H1 (cell line): ENCODE results near the gene TRAK1.
A peak's percentile ranks its signal among the peaks of the same experiment; 100 is the strongest.

Experiments
- CBX5 ChIP-seq: fragments of 300-800, 300-1000 bp; sonication (generic); IDR thresholded peaks from 2 replicates; pipeline ENCODE4 v1.7.1; 2016; ENCODE audit warnings: antibody characterized with exemption, low read length, low read depth
- MAFK ChIP-seq: IDR thresholded peaks from 2 replicates; pipeline ENCODE4 v1.6.1; 2012; ENCODE audit warnings: low read depth, mild to moderate bottlenecking, improper control_type of control experiment, low read length
- POLR2A ChIP-seq, 2 experiments: IDR thresholded peaks; 1 replicate in 1 of 2; 2 replicates in 1 of 2; pipeline ENCODE4 v1.6.1; 2011; ENCODE audit warnings: low read depth in 2 of 2, low read length in 2 of 2, mild to moderate bottlenecking in 2 of 2; ENCODE audit errors: control extremely low read depth in 1 of 2
- RNF2 ChIP-seq: fragments of 200-900, 300-1000 bp; sonication (generic); IDR thresholded peaks from 2 replicates; pipeline ENCODE4 v1.7.1; 2016; ENCODE audit warnings: borderline replicate concordance, low read depth, mild to moderate bottlenecking, antibody characterized with exemption, low read length; ENCODE audit not compliant: poor library complexity, severe bottlenecking; ENCODE audit errors: missing control alignments
- SIN3A ChIP-seq, 2 experiments: IDR thresholded peaks in 1 of 2; conservative IDR thresholded peaks in 1 of 2; 2 replicates each; pipeline ENCODE4 v1.6.1; 2011 to 2012; ENCODE audit warnings: low read length in 2 of 2, improper control_type of control experiment in 1 of 2, low read depth in 1 of 2, mild to moderate bottlenecking in 1 of 2
- TAF7 ChIP-seq: optimal IDR thresholded peaks from 2 replicates; pipeline ENCODE3; 2011; ENCODE audit warnings: low read depth, mild to moderate bottlenecking, inconsistent platforms, low read length, moderate library complexity, borderline replicate concordance
- TEAD4 ChIP-seq: IDR thresholded peaks from 2 replicates; pipeline ENCODE4 v1.6.1; 2012; ENCODE audit warnings: low read depth, low read length, inconsistent platforms, mixed read lengths
- TF ChIP-seq, protein P1 (sequence below), 3 experiments: IDR thresholded peaks; 1 replicate in 2 of 3; 2 replicates in 1 of 3; pipeline versions ENCODE4 v1.5.1 to v1.6.1; 2011; ENCODE audit warnings: low read length in 3 of 3, mild to moderate bottlenecking in 3 of 3, inconsistent platforms in 2 of 3, low read depth in 1 of 3, moderate library complexity in 1 of 3; ENCODE audit not compliant: insufficient read depth in 1 of 3; ENCODE audit errors: control extremely low read depth in 1 of 3
- TF ChIP-seq, protein P2 (sequence below): IDR thresholded peaks from 2 replicates; pipeline ENCODE4 v1.6.1; 2011; ENCODE audit warnings: low read length, improper control_type of control experiment

- TF ChIP-seq, protein P1, sequence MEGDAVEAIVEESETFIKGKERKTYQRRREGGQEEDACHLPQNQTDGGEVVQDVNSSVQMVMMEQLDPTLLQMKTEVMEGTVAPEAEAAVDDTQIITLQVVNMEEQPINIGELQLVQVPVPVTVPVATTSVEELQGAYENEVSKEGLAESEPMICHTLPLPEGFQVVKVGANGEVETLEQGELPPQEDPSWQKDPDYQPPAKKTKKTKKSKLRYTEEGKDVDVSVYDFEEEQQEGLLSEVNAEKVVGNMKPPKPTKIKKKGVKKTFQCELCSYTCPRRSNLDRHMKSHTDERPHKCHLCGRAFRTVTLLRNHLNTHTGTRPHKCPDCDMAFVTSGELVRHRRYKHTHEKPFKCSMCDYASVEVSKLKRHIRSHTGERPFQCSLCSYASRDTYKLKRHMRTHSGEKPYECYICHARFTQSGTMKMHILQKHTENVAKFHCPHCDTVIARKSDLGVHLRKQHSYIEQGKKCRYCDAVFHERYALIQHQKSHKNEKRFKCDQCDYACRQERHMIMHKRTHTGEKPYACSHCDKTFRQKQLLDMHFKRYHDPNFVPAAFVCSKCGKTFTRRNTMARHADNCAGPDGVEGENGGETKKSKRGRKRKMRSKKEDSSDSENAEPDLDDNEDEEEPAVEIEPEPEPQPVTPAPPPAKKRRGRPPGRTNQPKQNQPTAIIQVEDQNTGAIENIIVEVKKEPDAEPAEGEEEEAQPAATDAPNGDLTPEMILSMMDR (IDR thresholded peaks at IDR 0.05; ENCODE audit: control extremely low read depth in 1 of 3, insufficient read depth in 1 of 3, low read depth in 1 of 3, low read length in 3 of 3) = peak; percentile 74 to 83 (median 78)
- TF ChIP-seq POLR2A (IDR thresholded peaks at IDR 0.05; ENCODE audit: control extremely low read depth in 1 of 2, low read depth in 2 of 2, low read length in 2 of 2) (no peak), TAF7 (no peak), MAFK (no peak), CBX5 (no peak), RNF2 (no peak), SIN3A (conservative IDR thresholded peaks at IDR 0.05 in 1 of 2, IDR thresholded peaks at IDR 0.05 in 1 of 2; ENCODE audit: low read depth in 1 of 2, low read length in 2 of 2) (no peak), TEAD4 (no peak)
- TF ChIP-seq, protein P2, sequence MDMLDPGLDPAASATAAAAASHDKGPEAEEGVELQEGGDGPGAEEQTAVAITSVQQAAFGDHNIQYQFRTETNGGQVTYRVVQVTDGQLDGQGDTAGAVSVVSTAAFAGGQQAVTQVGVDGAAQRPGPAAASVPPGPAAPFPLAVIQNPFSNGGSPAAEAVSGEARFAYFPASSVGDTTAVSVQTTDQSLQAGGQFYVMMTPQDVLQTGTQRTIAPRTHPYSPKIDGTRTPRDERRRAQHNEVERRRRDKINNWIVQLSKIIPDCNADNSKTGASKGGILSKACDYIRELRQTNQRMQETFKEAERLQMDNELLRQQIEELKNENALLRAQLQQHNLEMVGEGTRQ = no peak
Measured at GRCh38 chr3:42118762-42119361, 27.7 kb downstream of the TRAK1 start.
